ENCODE results near the gene IGDCC3. TPM values are rescaled to one million over a fixed set of nuclear protein-coding genes. Genes with fewer than 3 reads are reported as not detected.
A peak's percentile ranks its signal among the peaks of the same experiment; 100 is the strongest.

The IGDCC3 gene
- polyA plus RNA-seq, 1 donor (not counting 4 experiments of a cell fraction or from before 2014, with no cell fraction given) = not detected

- dilution Hi-C loops (cut with MboI; ENCODE audit: extremely low pct_ligation_motif_present, low sequenced_read_pairs) = no loop called here
- Histone ChIP-seq H4K20me1 (ENCODE audit: control insufficient read depth, extremely low read depth, insufficient read depth, low read length) (no peaks in the 10 kb centered on the region), H3K27ac (ENCODE audit: control insufficient read depth, insufficient read depth, low read length) (peak overlapping the region; percentile 52), H3K4me2 (ENCODE audit: control insufficient read depth, extremely low read depth, insufficient read depth, low read depth, low read length) (peak overlapping the region; percentile 86), H3K36me3 (ENCODE audit: control insufficient read depth in 2 of 2, extremely low read depth in 1 of 2, insufficient read depth in 2 of 2, low read length in 2 of 2) (no peaks in the 10 kb centered on the region), H3K4me3 (ENCODE audit: control insufficient read depth in 2 of 3, extremely low read depth in 1 of 3, insufficient read depth in 2 of 3, low read depth in 1 of 3, low read length in 3 of 3) (peak overlapping the region; percentile 51 to 74 (median 69)), H3K9me3 (ENCODE audit: control insufficient read depth, low read depth, low read length) (no peaks in the 10 kb centered on the region), H3K9me1 (ENCODE audit: control insufficient read depth, extremely low read depth, insufficient read depth, low read length) (no peaks in the 10 kb centered on the region), H3K79me2 (ENCODE audit: control insufficient read depth, insufficient read depth, low read length) (no peaks in the 10 kb centered on the region), H3K9ac (ENCODE audit: control insufficient read depth, extremely low read depth, insufficient read depth, low read length) (peak overlapping the region; percentile 72), H3K4me1 (ENCODE audit: control insufficient read depth, extremely low read depth, insufficient read depth, low read length) (peaks cover 9% of the 10 kb centered on the region), H2AFZ (ENCODE audit: control insufficient read depth, low read length) (peak overlapping the region; percentile 92), H3K27me3 (ENCODE audit: control insufficient read depth, extremely low read depth, insufficient read depth, low read length) (no peaks in the 10 kb centered on the region)
- peak; percentile 26 for FAIRE-seq
- DNase-seq (ENCODE audit: low read depth, low spot score) = no peak
- TF ChIP-seq EZH2 (IDR thresholded peaks at IDR 0.05; ENCODE audit: low read length) (no peak), CTCF (optimal IDR thresholded peaks at IDR 0.05 in 1 of 3, IDR thresholded peaks at IDR 0.05 in 1 of 3, conservative IDR thresholded peaks at IDR 0.05 in 1 of 3; ENCODE audit: extremely low read depth in 1 of 3, insufficient read depth in 2 of 3, low read length in 3 of 3) (no peak)
Measured at GRCh38 chr15:65285291-65286068, 92.3 kb downstream of the IGDCC3 start.

- no peak for FAIRE-seq
Measured at GRCh38 chr15:65278480-65278879, 99.3 kb downstream of the IGDCC3 start.

More at GRCh38 chr15:65278480-65278879, 99.3 kb downstream of the IGDCC3 start:
- H3K9me3 ChIP-seq (ENCODE audit: control insufficient read depth, low read depth, low read length) = no peaks in the 10 kb centered on the region
- H3K79me2 ChIP-seq (ENCODE audit: control insufficient read depth, insufficient read depth, low read length) = no peaks in the 10 kb centered on the region
- no peak overlapping the region for H3K9ac ChIP-seq (ENCODE audit: control insufficient read depth, extremely low read depth, insufficient read depth, low read length)
- H3K36me3 ChIP-seq (ENCODE audit: control insufficient read depth in 2 of 2, extremely low read depth in 1 of 2, insufficient read depth in 2 of 2, low read length in 2 of 2) = no peaks in the 10 kb centered on the region
- DNase-seq (ENCODE audit: low read depth, low spot score) = no peak
- H2AFZ ChIP-seq (ENCODE audit: control insufficient read depth, low read length) = no peak overlapping the region
- no peaks in the 10 kb centered on the region for H3K4me1 ChIP-seq (ENCODE audit: control insufficient read depth, extremely low read depth, insufficient read depth, low read length)
- no peak overlapping the region for H3K27ac ChIP-seq (ENCODE audit: control insufficient read depth, insufficient read depth, low read length)
- H3K9me1 ChIP-seq (ENCODE audit: control insufficient read depth, extremely low read depth, insufficient read depth, low read length) = no peaks in the 10 kb centered on the region
- no peak for TF ChIP-seq CTCF (optimal IDR thresholded peaks at IDR 0.05 in 1 of 3, IDR thresholded peaks at IDR 0.05 in 1 of 3, conservative IDR thresholded peaks at IDR 0.05 in 1 of 3; ENCODE audit: extremely low read depth in 1 of 3, insufficient read depth in 2 of 3, low read length in 3 of 3)
- no peak for TF ChIP-seq EZH2 (IDR thresholded peaks at IDR 0.05; ENCODE audit: low read length)
- no peaks in the 10 kb centered on the region for H3K27me3 ChIP-seq (ENCODE audit: control insufficient read depth, extremely low read depth, insufficient read depth, low read length)
- no peak overlapping the region for H3K4me3 ChIP-seq (ENCODE audit: control insufficient read depth in 2 of 3, extremely low read depth in 1 of 3, insufficient read depth in 2 of 3, low read depth in 1 of 3, low read length in 3 of 3)
- no peaks in the 10 kb centered on the region for H4K20me1 ChIP-seq (ENCODE audit: control insufficient read depth, extremely low read depth, insufficient read depth, low read length)
- no peak overlapping the region for H3K4me2 ChIP-seq (ENCODE audit: control insufficient read depth, extremely low read depth, insufficient read depth, low read depth, low read length)
- dilution Hi-C loops (cut with MboI; ENCODE audit: extremely low pct_ligation_motif_present, low sequenced_read_pairs) = no loop called here

Small RNA genes lying within 50 kb of the gene (small RNA-seq; reads per million reads assigned to genes)
- 10.5 to 46.4 (median 15.3) reads per million in 3 experiments for gene RNU5A-1 (ENCODE audit: insufficient read length in 3 of 3, low read depth in 3 of 3, low replicate concordance in 1 of 3)
- 7.0 to 25.9 (median 9.3) reads per million in 3 experiments for gene RNU5B-1 (ENCODE audit: insufficient read length in 3 of 3, low read depth in 3 of 3, low replicate concordance in 1 of 3)
- 1.7 to 6.0 (median 5.0) reads per million in 3 experiments for gene SNORA24B (ENCODE audit: insufficient read length in 3 of 3, low read depth in 3 of 3, low replicate concordance in 1 of 3)

Other genes starting within 250 kb of the IGDCC3 start
- gene PDCD7, start 244.2 kb downstream of the IGDCC3 start, polyA plus RNA-seq = 12.2 to 17.2 TPM (median 15.8 TPM) in 3 replicates
- gene CLPX, start 192.7 kb downstream of the IGDCC3 start, polyA plus RNA-seq = 29.0 to 51.5 TPM (median 43.6 TPM) in 3 replicates
- gene CILP, start 166.5 kb downstream of the IGDCC3 start, polyA plus RNA-seq = 0.03 TPM in 1 of 3 replicates, not detected in the others
- gene PARP16, start 91.1 kb downstream of the IGDCC3 start, polyA plus RNA-seq = 1.2 to 3.5 TPM (median 2.1 TPM) in 3 replicates
- gene RNU5A-1, start 82.0 kb downstream of the IGDCC3 start, polyA plus RNA-seq = not detected in 3 replicates
- not detected in 3 replicates for gene RNU5B-1, start 73.3 kb downstream of the IGDCC3 start, polyA plus RNA-seq
- 0.04 to 0.12 TPM in 2 of 3 replicates, not detected in the other for gene IGDCC4, start 44.9 kb upstream of the IGDCC3 start, polyA plus RNA-seq
- 17.1 to 21.6 TPM (median 20.2 TPM) in 3 replicates for gene DPP8, start 139.7 kb upstream of the IGDCC3 start, polyA plus RNA-seq
- gene HACD3, start 152.5 kb upstream of the IGDCC3 start, polyA plus RNA-seq = 58.4 to 78.8 TPM (median 60.1 TPM) in 3 replicates
- gene INTS14, start 233.1 kb upstream of the IGDCC3 start, polyA plus RNA-seq = 40.4 to 51.0 TPM (median 47.6 TPM) in 3 replicates
- gene SLC24A1, start 243.9 kb upstream of the IGDCC3 start, polyA plus RNA-seq = 2.9 to 4.0 TPM (median 4.0 TPM) in 3 replicates

All from keratinocyte (primary cell).